ENCODE measurements around the gene PLXNB1.

Gene PLXNB1

DNA sequence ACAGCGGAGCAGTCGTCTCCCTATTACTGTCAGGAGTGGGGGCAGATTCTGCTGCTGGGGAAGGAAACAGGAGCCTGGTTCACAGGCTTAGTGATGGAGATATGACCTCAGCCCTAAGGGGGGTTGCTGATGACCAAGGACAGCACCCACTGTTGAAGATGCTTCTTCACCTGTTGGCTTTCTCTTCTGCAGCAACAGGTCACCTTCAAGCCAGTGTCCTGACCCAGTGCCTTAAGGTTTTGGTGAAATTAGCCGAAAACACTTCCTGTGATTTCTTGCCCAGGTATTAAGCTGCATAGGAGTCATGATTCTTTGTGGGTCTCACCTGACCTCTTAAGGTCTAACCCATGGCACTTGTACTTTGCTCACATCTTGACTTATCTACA lies 30.6 kb upstream of the PLXNB1 start:
- TF ChIP-seq, protein P1, sequence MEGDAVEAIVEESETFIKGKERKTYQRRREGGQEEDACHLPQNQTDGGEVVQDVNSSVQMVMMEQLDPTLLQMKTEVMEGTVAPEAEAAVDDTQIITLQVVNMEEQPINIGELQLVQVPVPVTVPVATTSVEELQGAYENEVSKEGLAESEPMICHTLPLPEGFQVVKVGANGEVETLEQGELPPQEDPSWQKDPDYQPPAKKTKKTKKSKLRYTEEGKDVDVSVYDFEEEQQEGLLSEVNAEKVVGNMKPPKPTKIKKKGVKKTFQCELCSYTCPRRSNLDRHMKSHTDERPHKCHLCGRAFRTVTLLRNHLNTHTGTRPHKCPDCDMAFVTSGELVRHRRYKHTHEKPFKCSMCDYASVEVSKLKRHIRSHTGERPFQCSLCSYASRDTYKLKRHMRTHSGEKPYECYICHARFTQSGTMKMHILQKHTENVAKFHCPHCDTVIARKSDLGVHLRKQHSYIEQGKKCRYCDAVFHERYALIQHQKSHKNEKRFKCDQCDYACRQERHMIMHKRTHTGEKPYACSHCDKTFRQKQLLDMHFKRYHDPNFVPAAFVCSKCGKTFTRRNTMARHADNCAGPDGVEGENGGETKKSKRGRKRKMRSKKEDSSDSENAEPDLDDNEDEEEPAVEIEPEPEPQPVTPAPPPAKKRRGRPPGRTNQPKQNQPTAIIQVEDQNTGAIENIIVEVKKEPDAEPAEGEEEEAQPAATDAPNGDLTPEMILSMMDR (IDR thresholded peaks at IDR 0.05; ENCODE audit: low read depth, low read length), result no peak
- no peak for DNase-seq (ENCODE audit: extremely low read depth, low read depth)

DNA sequence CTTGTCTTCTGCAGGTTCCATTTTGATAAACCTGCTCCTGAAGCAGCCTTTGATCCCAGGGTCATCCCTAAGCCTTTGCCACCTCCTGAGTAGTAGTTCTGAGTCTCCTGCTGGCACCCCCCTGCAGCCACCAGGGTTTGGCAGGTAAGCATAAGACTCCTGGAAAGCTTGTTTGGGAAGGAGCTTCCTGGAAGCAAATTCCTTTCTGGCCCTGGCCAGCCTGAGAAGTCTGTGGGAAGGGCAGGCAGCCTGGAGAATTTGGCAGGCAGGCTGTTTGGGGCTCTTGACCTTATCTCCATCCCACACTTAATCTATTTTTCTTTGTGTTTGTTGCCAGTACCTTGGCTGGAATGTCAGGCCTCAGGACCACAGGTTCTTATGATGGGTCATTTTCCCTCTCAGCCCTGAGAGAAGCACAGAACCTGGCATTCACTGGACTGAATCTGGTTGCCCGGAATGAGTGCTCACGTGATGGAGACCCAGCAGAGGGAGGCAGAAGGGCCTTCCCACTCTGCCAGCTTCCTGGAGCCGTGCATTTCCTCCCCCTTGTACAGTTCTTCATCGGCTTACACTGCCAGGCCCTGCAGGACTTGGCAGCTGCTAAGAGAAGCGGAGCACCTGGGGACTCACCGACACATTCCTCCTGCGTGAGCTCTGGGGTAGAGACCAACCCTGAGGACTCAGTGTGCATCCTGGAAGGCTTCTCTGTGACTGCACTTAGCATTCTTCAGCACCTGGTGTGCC lies 30.1 kb upstream of the PLXNB1 start:
- no peak for DNase-seq (ENCODE audit: extremely low read depth, low read depth)

DNA sequence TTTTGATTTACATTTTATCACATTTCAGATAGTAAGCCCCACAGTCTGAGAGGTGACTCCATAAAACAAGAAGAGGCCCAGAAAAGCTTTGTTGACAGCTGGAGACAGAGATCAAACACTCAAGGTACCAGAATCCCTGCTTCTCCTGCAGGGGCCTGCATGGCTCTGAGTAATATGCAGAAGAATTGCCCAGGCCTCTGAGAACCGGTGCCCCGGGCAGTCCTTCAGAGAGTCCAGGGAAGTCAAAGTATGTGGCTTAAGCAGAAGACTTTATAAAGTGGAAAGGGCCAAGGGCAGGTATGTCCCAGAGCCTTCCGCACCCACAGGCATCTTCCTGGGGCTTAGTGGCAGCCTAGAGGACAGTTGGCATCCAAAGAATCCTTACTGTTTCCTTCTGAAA lies 29.4 kb upstream of the PLXNB1 start:
- no peak for DNase-seq (ENCODE audit: extremely low read depth, low read depth)
- TF ChIP-seq, protein P1 (IDR thresholded peaks at IDR 0.05; ENCODE audit: low read depth, low read length), result no peak

More for the DNA sequence above, 30.1 kb upstream of the PLXNB1 start:
- TF ChIP-seq, protein P1 (IDR thresholded peaks at IDR 0.05; ENCODE audit: low read depth, low read length), result no peak

DNA sequence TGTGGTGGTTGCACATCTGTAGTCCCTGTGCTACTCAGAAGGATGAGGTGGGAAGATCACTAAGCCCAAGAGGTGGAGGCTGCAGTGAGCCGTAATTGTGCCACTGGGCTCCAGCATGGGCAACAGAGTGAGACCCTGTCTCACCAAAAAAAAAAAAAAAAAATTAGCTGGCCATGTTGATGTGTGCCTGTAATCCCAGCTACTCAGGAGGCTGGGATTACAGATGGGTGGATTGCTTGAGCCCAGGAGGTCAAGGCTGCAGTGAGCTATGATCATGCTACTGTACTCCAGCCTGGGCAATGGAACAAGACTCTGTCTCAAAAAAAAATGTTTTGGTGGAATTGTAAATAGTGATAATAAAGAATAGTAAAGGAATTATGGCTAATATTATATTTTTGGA lies 26.6 kb upstream of the PLXNB1 start:
- TF ChIP-seq, protein P1 (IDR thresholded peaks at IDR 0.05; ENCODE audit: low read depth, low read length), result no peak
- DNase-seq (ENCODE audit: extremely low read depth, low read depth), result no peak

DNA sequence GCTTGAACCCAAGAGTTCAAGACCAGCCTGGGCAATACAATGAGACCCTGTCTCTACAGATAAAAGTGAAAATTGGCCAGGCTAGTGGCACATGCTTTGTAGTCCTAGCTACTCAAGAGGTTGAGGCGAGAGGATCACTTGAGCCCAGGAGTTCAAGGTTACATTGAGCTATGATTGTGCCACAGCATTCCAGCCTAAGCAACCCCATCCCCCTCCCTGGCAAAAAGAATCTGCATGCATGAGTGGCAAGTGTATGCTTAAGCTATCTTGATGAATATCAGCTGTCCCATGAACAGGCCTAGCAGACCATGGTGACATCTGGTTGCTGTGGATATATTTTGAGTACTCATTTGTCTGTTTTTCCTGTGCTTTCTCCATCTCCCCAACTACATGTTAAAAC lies 21.4 kb upstream of the PLXNB1 start:
- TF ChIP-seq, protein P1 (IDR thresholded peaks at IDR 0.05; ENCODE audit: low read depth, low read length), result no peak
- no peak for DNase-seq (ENCODE audit: extremely low read depth, low read depth)

GRCh38 chr3:48446425-48447193 lies 16.7 kb upstream of the PLXNB1 start, which contains the start of gene ATRIP:
ATRIP (plus strand) TSS chr3:48446737; CDS start chr3:48446846, 109 bp downstream.
- TF ChIP-seq, protein P1 (IDR thresholded peaks at IDR 0.05; ENCODE audit: low read depth, low read length), result no peak
- DNase-seq (ENCODE audit: extremely low read depth, low read depth), result no peak

DNA sequence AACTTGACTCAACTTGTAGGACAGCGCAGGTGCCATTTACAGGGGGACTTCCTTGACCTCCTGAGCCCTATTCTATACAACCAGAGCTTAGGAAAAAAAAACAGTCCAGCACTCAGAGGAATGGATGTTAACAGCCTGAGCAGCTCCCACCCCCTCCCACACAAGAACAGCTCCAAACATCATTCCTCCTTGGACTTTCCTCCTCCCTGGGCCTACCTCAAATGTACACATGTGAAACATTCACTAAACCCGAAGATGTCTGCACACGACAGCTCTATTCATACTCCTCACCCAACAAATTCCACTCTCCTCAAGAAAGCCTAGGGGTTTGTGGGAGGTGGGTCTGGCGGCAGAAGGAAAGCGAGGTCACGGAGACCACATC lies 16.1 kb upstream of the PLXNB1 start:
- TF ChIP-seq, protein P1 (IDR thresholded peaks at IDR 0.05; ENCODE audit: low read depth, low read length), result no peak
- DNase-seq (ENCODE audit: extremely low read depth, low read depth), result no peak
